ENCODE results near the gene RPH3AL.

Gene RPH3AL

DNA sequence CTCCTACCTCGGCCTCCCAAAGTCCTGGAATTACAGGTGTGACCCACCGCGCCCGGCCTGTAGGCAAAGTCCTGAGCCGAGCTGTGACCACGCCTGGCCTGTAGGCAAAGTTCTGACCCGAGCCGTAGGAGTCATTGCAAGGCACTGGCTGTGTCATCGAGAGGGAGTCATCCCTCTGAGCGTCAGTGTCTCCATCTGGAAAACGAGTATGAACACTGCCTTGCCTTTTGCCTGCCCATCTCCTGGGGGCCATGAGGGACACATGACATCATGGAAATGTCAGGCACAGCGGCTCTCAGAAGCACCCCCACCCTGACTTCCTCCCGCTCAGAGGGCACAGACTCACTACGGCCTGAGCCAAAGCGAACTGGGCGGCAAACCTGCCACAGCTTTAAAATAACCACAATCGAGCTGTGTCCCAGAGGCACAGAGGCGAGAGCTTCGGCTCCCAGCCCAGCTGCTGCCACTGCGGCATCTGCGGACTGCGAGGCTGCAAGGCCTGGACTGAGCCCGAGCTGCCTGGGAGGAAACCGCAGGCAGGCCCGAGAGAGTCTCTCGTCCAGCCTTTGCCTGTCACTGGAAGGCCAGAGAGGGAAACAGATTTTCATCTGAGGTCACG lies 50.8 kb downstream of the RPH3AL start:
- no peak for DNase-seq (ENCODE audit: low read depth in 2 of 2)

GRCh38 chr17:300881-301280 lies 51.7 kb downstream of the RPH3AL start:
- DNase-seq (ENCODE audit: low read depth in 2 of 2) = no peak

- no peak for DNase-seq (ENCODE audit: low read depth in 2 of 2)
These were observed 53.1 kb downstream of the RPH3AL start for GRCh38 chr17:299546-299945.

DNA sequence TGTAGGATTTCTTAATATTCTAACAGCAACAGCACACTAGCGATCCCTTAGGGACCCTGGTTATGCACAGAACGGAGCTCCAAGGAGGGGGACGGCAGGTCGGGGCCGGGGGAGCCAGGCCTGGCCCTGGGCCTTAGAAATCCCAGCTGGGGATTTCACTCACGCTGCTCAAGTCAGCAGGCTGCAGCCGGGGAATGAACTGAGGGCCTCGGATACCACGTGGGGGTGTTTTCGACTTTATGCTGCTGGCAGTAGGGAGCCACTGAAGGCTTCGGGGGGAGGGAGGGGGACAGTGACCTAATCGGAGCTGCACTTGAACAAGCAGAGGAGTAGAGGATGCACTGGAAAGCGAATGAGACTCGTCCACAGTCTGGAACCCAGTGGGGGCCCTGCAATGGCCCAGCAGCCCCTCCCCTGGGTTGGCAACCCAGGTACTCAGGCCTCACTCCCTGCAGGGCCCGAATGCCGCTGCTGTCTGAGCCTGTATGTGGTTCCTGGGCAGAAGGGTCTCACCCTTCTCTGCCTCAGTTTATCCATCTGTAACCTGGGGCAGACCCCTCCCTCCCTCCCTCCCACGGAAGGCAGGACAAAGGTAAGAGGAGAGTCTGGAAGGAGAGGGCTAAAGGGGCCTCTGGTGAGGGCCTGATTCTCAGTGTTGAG lies 53.7 kb downstream of the RPH3AL start:
- no peak for DNase-seq (ENCODE audit: low read depth in 2 of 2)

DNA sequence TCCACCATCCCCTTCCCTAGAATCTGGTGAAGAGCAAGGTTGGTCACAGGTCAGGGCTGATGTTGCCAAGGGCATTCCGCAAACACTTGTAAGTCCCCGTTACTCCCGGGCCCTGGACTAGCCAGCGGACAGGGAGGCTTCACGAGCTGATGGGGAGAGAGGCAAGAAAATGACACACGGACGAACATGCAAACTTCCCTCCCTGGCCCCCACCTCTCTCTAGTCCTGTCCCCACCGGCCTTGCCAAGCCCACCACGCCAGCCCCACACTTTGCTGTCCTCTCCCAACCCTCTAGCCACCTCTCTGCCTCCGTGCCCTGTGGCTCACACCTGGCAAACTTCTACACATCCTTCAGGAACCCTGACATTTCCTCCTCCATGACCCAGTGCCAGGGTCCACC lies 54.8 kb downstream of the RPH3AL start:
- DNase-seq (ENCODE audit: low read depth in 2 of 2) = no peak

- DNase-seq (ENCODE audit: low read depth in 2 of 2) = no peak
These were observed 55.5 kb downstream of the RPH3AL start for GRCh38 chr17:296906-297690.

DNA sequence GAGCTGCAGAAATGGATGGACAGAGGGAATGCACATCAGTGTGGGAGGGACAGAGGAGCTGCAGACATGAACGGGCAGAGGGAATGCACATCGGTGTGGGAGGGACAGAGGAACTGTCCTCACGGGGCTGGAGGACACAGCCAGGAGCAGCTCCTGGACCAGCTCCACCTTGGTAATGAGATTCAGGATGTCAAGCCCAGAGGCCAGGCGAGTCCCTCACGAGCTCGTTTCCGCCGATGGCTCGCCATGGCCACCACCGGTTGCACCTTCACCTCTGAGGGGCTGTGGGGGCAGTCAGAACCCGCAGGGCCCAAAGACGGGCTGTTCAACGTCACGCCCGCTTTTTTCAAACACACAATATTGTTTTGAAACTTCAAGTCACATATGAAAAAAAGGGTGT lies 56.2 kb downstream of the RPH3AL start:
- no peak for DNase-seq (ENCODE audit: low read depth in 2 of 2)

GRCh38 chr17:292531-293382 lies 59.9 kb downstream of the RPH3AL start:
- no peak for DNase-seq (ENCODE audit: low read depth in 2 of 2)

GRCh38 chr17:292016-292415 lies 60.6 kb downstream of the RPH3AL start:
- no peak for DNase-seq (ENCODE audit: low read depth in 2 of 2)

- no peak for DNase-seq (ENCODE audit: low read depth in 2 of 2)
These were observed 61.0 kb downstream of the RPH3AL start for GRCh38 chr17:291587-291986.

DNA sequence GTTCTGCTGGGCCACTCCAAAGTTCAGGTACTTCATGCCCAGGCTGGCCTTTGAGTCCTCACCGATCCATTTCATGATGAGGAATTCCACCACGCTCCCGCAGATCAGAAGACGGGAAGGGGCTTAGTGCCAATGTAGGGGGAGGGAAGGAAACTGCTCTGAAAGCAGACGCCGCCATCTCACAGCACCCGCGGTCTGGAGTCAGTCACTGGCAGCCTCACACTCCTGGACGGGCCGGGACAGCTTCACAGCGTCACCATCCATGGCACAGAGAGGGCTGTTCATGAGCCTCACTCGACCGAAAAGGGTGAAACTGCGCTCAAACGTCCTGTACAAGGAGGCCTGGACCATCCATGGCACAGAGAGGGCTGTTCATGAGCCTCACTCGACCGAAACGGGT lies 62.0 kb downstream of the RPH3AL start:
- no peak for DNase-seq (ENCODE audit: low read depth in 2 of 2)

DNA sequence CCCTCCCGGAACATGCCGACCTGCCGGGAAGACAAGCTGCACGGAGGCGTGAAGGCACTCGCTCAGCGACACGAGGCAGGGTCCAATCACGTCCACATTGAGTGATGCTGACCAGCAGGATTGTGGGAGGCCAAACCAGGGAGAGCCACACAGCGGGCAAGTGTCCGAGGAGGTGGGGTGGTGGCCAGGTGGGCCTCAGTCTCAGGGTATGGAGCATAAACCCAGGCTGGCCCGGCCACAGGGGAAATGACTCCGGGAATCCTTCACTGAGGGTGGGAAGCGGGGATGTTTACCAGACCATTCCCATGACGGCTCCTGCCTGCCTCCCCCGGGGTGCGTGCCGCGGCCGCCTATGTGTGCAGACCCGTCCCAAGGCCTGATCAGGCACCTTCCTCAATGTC lies 62.5 kb downstream of the RPH3AL start:
- DNase-seq (ENCODE audit: low read depth in 2 of 2) = no peak

GRCh38 chr17:289409-289808 lies 63.2 kb downstream of the RPH3AL start:
- DNase-seq (ENCODE audit: low read depth in 2 of 2) = no peak

DNA sequence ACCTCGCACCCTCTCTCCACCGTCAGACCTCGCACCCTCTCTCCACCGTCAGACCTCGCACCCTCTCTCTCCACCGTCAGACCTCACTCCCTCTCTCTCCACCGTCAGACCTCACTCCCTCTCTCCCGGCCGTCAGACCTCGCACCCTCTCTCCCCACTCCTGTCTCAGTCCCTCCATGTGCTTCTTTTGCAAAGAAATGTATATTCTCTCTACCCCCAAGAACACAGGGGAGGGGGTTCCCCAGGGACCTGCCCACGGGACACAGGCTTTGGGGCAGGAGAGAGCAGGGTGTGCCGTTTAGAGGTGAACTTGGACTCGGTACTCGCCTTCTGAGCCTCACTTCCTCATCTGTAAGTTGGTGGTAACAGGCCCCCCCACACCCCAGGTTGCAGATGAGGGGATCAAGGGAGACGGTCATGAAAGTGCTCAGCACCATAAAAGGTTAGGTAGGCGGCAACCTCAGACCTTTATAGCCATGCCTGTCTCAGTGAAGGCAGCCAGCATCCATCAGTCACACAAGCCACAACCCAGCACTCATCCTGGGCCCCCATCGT lies 63.7 kb downstream of the RPH3AL start:
- DNase-seq (ENCODE audit: low read depth in 2 of 2) = no peak

GRCh38 chr17:286571-286970 lies 66.0 kb downstream of the RPH3AL start:
- DNase-seq (ENCODE audit: low read depth in 2 of 2) = no peak

DNA sequence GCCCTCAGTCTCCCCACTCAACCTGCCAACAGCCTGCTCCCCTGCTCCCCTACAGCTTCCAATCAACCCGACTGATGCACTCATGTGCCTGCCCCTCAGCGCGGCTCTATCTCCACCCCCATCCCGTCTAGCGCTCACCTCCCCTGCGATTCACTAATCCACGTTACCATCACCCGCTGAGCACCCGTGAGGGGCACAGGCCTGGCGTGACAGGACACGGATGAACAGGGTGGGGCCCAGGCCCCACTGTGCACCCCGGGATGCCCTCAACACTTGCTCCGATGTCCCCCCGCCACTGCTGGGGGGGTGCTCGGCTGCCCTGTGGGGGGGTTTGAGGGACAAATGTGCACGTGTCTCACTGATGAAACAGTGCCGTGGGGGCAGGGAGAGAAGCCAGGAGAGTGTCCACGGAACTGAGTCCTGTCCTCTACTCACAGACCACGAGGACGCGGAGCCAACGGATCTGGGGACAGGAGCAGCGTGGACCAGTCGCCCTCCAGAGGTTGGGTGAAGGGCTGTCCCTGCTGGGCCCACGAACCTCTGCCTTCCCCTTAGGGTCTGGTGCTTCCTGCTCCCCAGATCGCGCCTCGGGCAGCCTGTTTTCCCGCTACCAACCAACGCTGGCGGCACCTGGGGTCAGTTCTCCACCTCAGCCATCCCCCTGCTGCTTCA lies 66.7 kb downstream of the RPH3AL start:
- DNase-seq (ENCODE audit: low read depth in 2 of 2) = no peak

- DNase-seq (ENCODE audit: low read depth in 2 of 2) = no peak
These were observed 67.8 kb downstream of the RPH3AL start for GRCh38 chr17:284676-285355.

DNA sequence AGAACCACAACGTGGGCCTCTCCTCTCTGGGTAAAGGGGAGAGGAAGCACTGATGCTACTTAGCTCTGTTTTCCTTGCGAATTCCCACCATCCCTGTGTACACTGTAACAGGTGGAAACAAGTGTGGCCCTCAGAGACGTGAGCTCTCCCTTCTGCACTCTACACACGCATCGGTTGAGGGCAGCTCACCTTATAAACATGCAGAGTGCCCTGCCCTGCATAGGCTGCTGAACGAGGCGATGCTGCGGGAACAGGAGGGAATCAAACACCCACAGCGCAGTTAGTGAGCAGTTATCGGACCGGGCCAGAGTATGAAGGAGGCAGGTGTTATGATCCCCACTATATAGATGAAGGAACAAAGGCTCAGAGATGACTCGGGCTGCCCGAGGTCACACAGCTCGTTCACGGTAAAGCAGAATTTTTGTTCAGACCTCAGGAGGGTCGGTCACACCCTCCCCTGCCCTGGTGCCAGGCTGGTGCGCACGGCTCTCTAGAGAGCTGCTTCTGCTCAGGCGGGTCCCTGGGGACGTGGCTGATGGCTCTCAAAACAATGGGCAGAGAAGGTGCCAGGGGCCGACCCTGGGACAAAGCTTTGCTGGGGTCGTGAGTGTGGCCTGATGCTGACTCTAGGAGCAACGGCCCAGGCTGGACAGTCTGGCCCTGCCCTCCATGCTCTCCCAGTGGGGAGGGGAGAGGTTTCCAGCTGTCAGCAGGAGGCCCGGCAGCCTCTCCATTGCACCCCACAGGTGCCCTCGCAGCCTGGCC lies 68.5 kb downstream of the RPH3AL start:
- DNase-seq (ENCODE audit: low read depth in 2 of 2) = no peak

GRCh38 chr17:282912-283882 lies 69.4 kb downstream of the RPH3AL start:
- no peak for DNase-seq (ENCODE audit: low read depth in 2 of 2)
